ENCODE data around the gene SYT2.

SYT2 gene

GRCh38 chr1:202679406-202680177 is 30.7 kb downstream of the SYT2 start:
- Histone ChIP-seq H3K4me3 (replicated peaks; ENCODE audit: insufficient read depth, low read length) (no peak overlapping the region), H3K27me3 (ENCODE audit: insufficient read depth, poor library complexity, severe bottlenecking) (peaks cover 2% of the 10 kb centered on the region), H3K27ac (replicated peaks) (no peak overlapping the region)
- TF ChIP-seq POLR2AphosphoS5 (IDR thresholded peaks at IDR 0.05; ENCODE audit: low read depth) (no peak), CTCF (IDR thresholded peaks at IDR 0.05; ENCODE audit: insufficient read depth, low read length) (no peak), GABPA (IDR thresholded peaks at IDR 0.05; ENCODE audit: low read depth) (no peak), SPI1 (IDR thresholded peaks at IDR 0.05; ENCODE audit: borderline replicate concordance, low read depth) (no peak), REST (IDR thresholded peaks at IDR 0.05; ENCODE audit: insufficient replicate concordance, low read depth) (no peak)
- DNase-seq (ENCODE audit: low read depth in 1 of 2, low spot score in 1 of 2): no peak

GRCh38 chr1:202677433-202677832 is 32.8 kb downstream of the SYT2 start:
- Histone ChIP-seq H3K27me3 (ENCODE audit: insufficient read depth, poor library complexity, severe bottlenecking) (peaks cover 2% of the 10 kb centered on the region), H3K27ac (replicated peaks) (no peak overlapping the region), H3K4me3 (replicated peaks; ENCODE audit: insufficient read depth, low read length) (no peak overlapping the region)
- no peak for DNase-seq (ENCODE audit: low read depth in 1 of 2, low spot score in 1 of 2)
- TF ChIP-seq SPI1 (IDR thresholded peaks at IDR 0.05; ENCODE audit: borderline replicate concordance, low read depth): 0 out of 2 replicates have a peak, but pooled peaks have one; percentile 15
- TF ChIP-seq POLR2AphosphoS5 (IDR thresholded peaks at IDR 0.05; ENCODE audit: low read depth): no peak

- no peak for DNase-seq (ENCODE audit: low read depth in 1 of 2, low spot score in 1 of 2)
- no peak overlapping the region for H3K27ac ChIP-seq (replicated peaks)
- H3K27me3 ChIP-seq (ENCODE audit: insufficient read depth, poor library complexity, severe bottlenecking): no peaks in the 10 kb centered on the region
- no peak overlapping the region for H3K4me3 ChIP-seq (replicated peaks; ENCODE audit: insufficient read depth, low read length)
- no peak for TF ChIP-seq SPI1 (IDR thresholded peaks at IDR 0.05; ENCODE audit: borderline replicate concordance, low read depth)
- TF ChIP-seq CTCF (IDR thresholded peaks at IDR 0.05; ENCODE audit: insufficient read depth, low read length): no peak
- no peak for TF ChIP-seq POLR2AphosphoS5 (IDR thresholded peaks at IDR 0.05; ENCODE audit: low read depth)
- no peak for TF ChIP-seq REST (IDR thresholded peaks at IDR 0.05; ENCODE audit: insufficient replicate concordance, low read depth)
- no peak for TF ChIP-seq GABPA (IDR thresholded peaks at IDR 0.05; ENCODE audit: low read depth)
Measured at GRCh38 chr1:202673531-202673930, 36.7 kb downstream of the SYT2 start.

GRCh38 chr1:202671399-202671798 is 38.9 kb downstream of the SYT2 start:
- Histone ChIP-seq H3K4me3 (replicated peaks; ENCODE audit: insufficient read depth, low read length) (no peak overlapping the region), H3K27me3 (ENCODE audit: insufficient read depth, poor library complexity, severe bottlenecking) (peaks cover 7% of the 10 kb centered on the region), H3K27ac (replicated peaks) (no peak overlapping the region)
- DNase-seq (ENCODE audit: low read depth in 1 of 2, low spot score in 1 of 2): no peak
- TF ChIP-seq REST (IDR thresholded peaks at IDR 0.05; ENCODE audit: insufficient replicate concordance, low read depth): no peak
